Esophagus muscularis mucosa (tissue), 4 donors: Measurements from ENCODE around the gene FAM72D. TPM values are rescaled to one million over a fixed set of nuclear protein-coding genes. Genes with fewer than 3 reads are reported as not detected.

ENCODE experiments used
- total RNA-seq, 4 donors: library from RNA; depleted of rRNA; stranded (reverse); fragments of >200 nt; gene quantifications; one replicate each; pipeline versions ENCODE4 v1.1.0 to v1.2.1, GENCODE V29; 2016

Gene FAM72D
- total RNA-seq, 4 donors from 2014 or later, result 0.42 TPM; not detected in 3

Other genes with a start within 250 kb of the FAM72D start
- gene SRGAP2B, start 646 bp upstream of the FAM72D start, total RNA-seq, result 10 to 100 TPM; 11.8 to 44.6 (median 20.3) TPM
- gene PPIAL4D, start 146.2 kb downstream of the FAM72D start, total RNA-seq, result not detected